Activated CD4-positive, alpha-beta T cell treated with anti-CD3 and anti-CD28 coated beads, Interleukin-2, amount 10 ng/mL, durations not matched to agents 7 days and 5 days (primary cell): Measurements from ENCODE around the gene PSMA6. TPM values are rescaled to one million over a fixed set of nuclear protein-coding genes. Genes with fewer than 3 reads are reported as not detected.

Source experiments
- CTCF ChIA-PET: fragments of 350-600 bp; sonication (Branson Sonifier 250); formaldehyde crosslinking; loops from one replicate; lab custom pipeline; 2021; ENCODE audit warnings: antibody characterized with exemption; lab: Charles Lee
- POLR2A ChIA-PET: fragments of 350-600 bp; sonication (Branson Sonifier 250); formaldehyde crosslinking; loops from one replicate; lab custom pipeline; 2021; ENCODE audit warnings: antibody characterized with exemption; lab: Charles Lee
- DNase-seq: peaks from one replicate; pipeline ENCODE4 v3.0.0-alpha.2; 2020
- H3K27ac Mint-ChIP-seq: one replicate; pipeline ENCODE4 v1.8.0; 2021; ENCODE audit warnings: mild to moderate bottlenecking, moderate library complexity, mixed read lengths
- H3K27me3 Mint-ChIP-seq: one replicate; pipeline ENCODE4 v1.8.0; 2021; ENCODE audit warnings: mixed read lengths
- H3K36me3 Mint-ChIP-seq: one replicate; pipeline ENCODE4 v1.8.0; 2021; ENCODE audit warnings: low read depth, mixed read lengths
- H3K4me1 Mint-ChIP-seq: one replicate; pipeline ENCODE4 v1.8.0; 2021; ENCODE audit warnings: mixed read lengths
- H3K4me3 Mint-ChIP-seq: one replicate; pipeline ENCODE4 v1.8.0; 2021; ENCODE audit warnings: mild to moderate bottlenecking, moderate library complexity, mixed read lengths
- H3K9me3 Mint-ChIP-seq: one replicate; pipeline ENCODE4 v1.8.0; 2021; ENCODE audit warnings: mixed read lengths
- total RNA-seq, 2 experiments: library from RNA; stranded (reverse); gene quantifications; one replicate each; pipeline ENCODE4 v1.2.3, GENCODE V29; 2021

Gene PSMA6
- total RNA-seq, 2 experiments from 2014 or later: 231 to 248 TPM

DNA sequence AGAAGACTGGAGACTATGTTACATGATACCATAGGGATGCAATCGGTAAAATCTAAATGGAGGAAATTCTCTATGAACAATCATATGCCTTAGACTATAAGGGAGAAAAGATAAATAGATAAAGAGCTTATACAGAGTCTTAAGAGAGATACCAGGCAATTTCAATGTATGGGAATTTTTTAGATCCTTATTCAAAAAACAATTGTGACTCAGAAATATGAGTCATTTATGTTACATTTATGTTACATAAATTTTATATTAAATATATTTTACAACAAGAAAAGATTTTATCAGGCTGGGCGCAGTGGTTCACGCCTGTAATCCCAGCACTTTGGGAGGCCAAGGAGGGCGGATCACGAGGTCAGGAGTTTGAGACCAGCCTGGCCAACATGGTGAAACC is 36.5 kb upstream of the PSMA6 start:
- no peaks in the 10 kb centered on the region for H3K27me3 Mint-ChIP-seq
- H3K9me3 Mint-ChIP-seq: peaks cover 2% of the 10 kb centered on the region
- H3K4me3 Mint-ChIP-seq: no peak overlapping the region
- peaks cover 15% of the 10 kb centered on the region for H3K36me3 Mint-ChIP-seq
- peaks cover 17% of the 10 kb centered on the region for H3K4me1 Mint-ChIP-seq
- DNase-seq: no peak
- ChIA-PET POLR2A (no interaction called here), CTCF (no interaction called here)
- no peak overlapping the region for H3K27ac Mint-ChIP-seq

GRCh38 chr14:35257809-35258208 is 34.4 kb upstream of the PSMA6 start:
- Mint-ChIP-seq H3K4me3 (no peak overlapping the region), H3K36me3 (peaks cover 18% of the 10 kb centered on the region), H3K4me1 (peaks cover 14% of the 10 kb centered on the region), H3K27ac (no peak overlapping the region), H3K9me3 (peaks cover 3% of the 10 kb centered on the region), H3K27me3 (no peaks in the 10 kb centered on the region)
- ChIA-PET POLR2A (no interaction called here), CTCF (no interaction called here)
- DNase-seq: no peak

DNA sequence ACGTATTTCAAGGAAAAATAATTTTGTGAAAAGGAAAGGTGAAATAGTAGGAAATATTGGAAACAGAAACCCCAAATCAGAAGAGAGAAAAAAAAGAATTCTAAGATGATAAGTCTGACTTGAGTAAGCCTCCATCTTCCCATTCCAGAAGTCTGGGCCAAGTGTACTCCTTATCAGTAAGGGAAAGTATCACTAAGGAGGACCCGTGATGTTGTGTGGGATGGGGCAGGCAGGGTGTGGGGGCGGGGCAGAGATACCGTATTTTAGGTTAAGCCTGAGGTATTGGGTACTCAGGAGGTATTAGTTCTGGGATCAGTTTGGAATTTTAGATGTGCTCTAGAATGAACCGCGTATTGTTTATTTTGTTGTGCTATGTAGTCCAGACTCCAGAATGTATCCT is 33.8 kb upstream of the PSMA6 start:
- DNase-seq: no peak
- ChIA-PET POLR2A (no interaction called here), CTCF (no interaction called here)
- Mint-ChIP-seq H3K9me3 (peaks cover 3% of the 10 kb centered on the region), H3K4me3 (no peak overlapping the region), H3K36me3 (peaks cover 21% of the 10 kb centered on the region), H3K27ac (no peak overlapping the region), H3K4me1 (peaks cover 14% of the 10 kb centered on the region), H3K27me3 (no peaks in the 10 kb centered on the region)

- Mint-ChIP-seq H3K4me3 (no peak overlapping the region), H3K9me3 (peaks cover 3% of the 10 kb centered on the region), H3K4me1 (peaks cover 2% of the 10 kb centered on the region), H3K27me3 (no peaks in the 10 kb centered on the region), H3K27ac (no peak overlapping the region), H3K36me3 (peaks cover 21% of the 10 kb centered on the region)
- CTCF ChIA-PET: interaction anchor here (0.6 to 1.7 kb wide), 5 partner anchors 14 to 467 kb away, joined by 3 to 6 read pairs (median 4); partner anchors contain the start of gene NFKBIA
- POLR2A ChIA-PET: interaction anchor here (0.6 kb wide), 1 partner anchor 40 kb away, joined by 6 read pairs; no protein-coding TSS in a partner anchor
- no peak for DNase-seq
These were observed 30.4 kb upstream of the PSMA6 start for GRCh38 chr14:35261774-35262173.

DNA sequence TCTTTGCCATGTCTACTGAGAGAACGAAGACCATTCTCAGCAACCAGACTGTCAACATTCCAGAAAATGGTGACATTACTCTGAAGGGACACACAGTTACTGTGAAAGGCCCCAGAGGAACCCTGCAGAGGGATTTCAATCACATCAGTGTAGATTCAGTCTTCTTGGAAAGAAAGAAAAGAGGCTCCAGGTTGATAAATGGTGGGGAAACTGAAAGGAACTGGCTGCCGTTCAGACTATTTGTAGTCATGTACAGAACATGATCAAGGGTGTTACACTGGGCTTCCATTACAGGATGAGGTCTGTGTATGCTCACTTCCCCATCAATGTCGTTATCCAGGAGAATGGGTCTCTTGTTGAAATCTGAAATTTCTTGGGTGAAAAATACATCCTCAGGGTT is 29.7 kb upstream of the PSMA6 start:
- POLR2A ChIA-PET: interaction anchor here (0.6 kb wide), 1 partner anchor 39 kb away, joined by 6 read pairs; no protein-coding TSS in a partner anchor
- Mint-ChIP-seq H3K4me1 (peaks cover 2% of the 10 kb centered on the region), H3K27ac (no peak overlapping the region), H3K9me3 (peaks cover 3% of the 10 kb centered on the region), H3K36me3 (peaks cover 24% of the 10 kb centered on the region), H3K4me3 (no peak overlapping the region), H3K27me3 (no peaks in the 10 kb centered on the region)
- DNase-seq: no peak
- CTCF ChIA-PET: interaction anchor here (0.6 to 1.7 kb wide), 6 partner anchors 13 to 466 kb away, joined by 3 to 6 read pairs (median 4); partner anchors contain the start of gene NFKBIA

- Mint-ChIP-seq H3K9me3 (no peaks in the 10 kb centered on the region), H3K4me1 (no peaks in the 10 kb centered on the region), H3K4me3 (no peak overlapping the region), H3K36me3 (peaks cover 23% of the 10 kb centered on the region), H3K27ac (no peak overlapping the region), H3K27me3 (no peaks in the 10 kb centered on the region)
- CTCF ChIA-PET: interaction anchor here (1.4 kb wide), 1 partner anchor 38 kb away, joined by 3 read pairs; no protein-coding TSS in a partner anchor
- POLR2A ChIA-PET: no interaction called here
- no peak for DNase-seq
These were observed 23.2 kb upstream of the PSMA6 start for GRCh38 chr14:35268946-35269345.

- Mint-ChIP-seq H3K27ac (no peak overlapping the region), H3K9me3 (no peaks in the 10 kb centered on the region), H3K4me3 (no peak overlapping the region), H3K36me3 (peaks cover 27% of the 10 kb centered on the region), H3K4me1 (no peaks in the 10 kb centered on the region), H3K27me3 (no peaks in the 10 kb centered on the region)
- CTCF ChIA-PET: interaction anchor here (1.6 kb wide), 1 partner anchor 13 kb away, joined by 4 read pairs; no protein-coding TSS in a partner anchor
- POLR2A ChIA-PET: no interaction called here
- DNase-seq: no peak
These were observed 17.4 kb upstream of the PSMA6 start for GRCh38 chr14:35274805-35275204.

GRCh38 chr14:35277179-35277578 is 15.0 kb upstream of the PSMA6 start:
- no peak for DNase-seq
- no peak overlapping the region for H3K4me3 Mint-ChIP-seq
- H3K27ac Mint-ChIP-seq: no peak overlapping the region
- no peaks in the 10 kb centered on the region for H3K27me3 Mint-ChIP-seq
- H3K4me1 Mint-ChIP-seq: no peaks in the 10 kb centered on the region
- H3K36me3 Mint-ChIP-seq: peaks cover 31% of the 10 kb centered on the region
- POLR2A ChIA-PET: no interaction called here
- no peaks in the 10 kb centered on the region for H3K9me3 Mint-ChIP-seq
- CTCF ChIA-PET: no interaction called here

GRCh38 chr14:35279369-35279768 is 12.8 kb upstream of the PSMA6 start:
- no peaks in the 10 kb centered on the region for H3K9me3 Mint-ChIP-seq
- ChIA-PET POLR2A (no interaction called here), CTCF (interaction anchor here (1.6 kb wide), 1 partner anchor 10 kb away, joined by 4 read pairs; no protein-coding TSS in a partner anchor)
- H3K4me1 Mint-ChIP-seq: peaks cover 4% of the 10 kb centered on the region
- H3K27ac Mint-ChIP-seq: no peak overlapping the region
- H3K4me3 Mint-ChIP-seq: no peak overlapping the region
- H3K27me3 Mint-ChIP-seq: no peaks in the 10 kb centered on the region
- no peak for DNase-seq
- peaks cover 32% of the 10 kb centered on the region for H3K36me3 Mint-ChIP-seq

GRCh38 chr14:35281341-35281740 is 10.8 kb upstream of the PSMA6 start:
- DNase-seq: no peak
- Mint-ChIP-seq H3K36me3 (peaks cover 36% of the 10 kb centered on the region), H3K9me3 (no peaks in the 10 kb centered on the region), H3K4me1 (peaks cover 24% of the 10 kb centered on the region), H3K27me3 (no peaks in the 10 kb centered on the region), H3K4me3 (no peak overlapping the region), H3K27ac (peak overlapping the region; percentile 58)
- POLR2A ChIA-PET: no interaction called here
- CTCF ChIA-PET: interaction anchor here (0.6 to 1.4 kb wide), 3 partner anchors 11 to 23 kb away, joined by 3 read pairs; partner anchors contain the start of gene PSMA6

GRCh38 chr14:35284506-35284905 is 7.7 kb upstream of the PSMA6 start:
- CTCF ChIA-PET: interaction anchor here (1.0 to 1.4 kb wide), 3 partner anchors 12 to 121 kb away, joined by 3 read pairs; no protein-coding TSS in a partner anchor
- peaks cover 31% of the 10 kb centered on the region for H3K36me3 Mint-ChIP-seq
- DNase-seq: no peak
- peak overlapping the region; percentile 85 for H3K27ac Mint-ChIP-seq
- H3K4me1 Mint-ChIP-seq: peaks cover 41% of the 10 kb centered on the region
- H3K27me3 Mint-ChIP-seq: no peaks in the 10 kb centered on the region
- H3K9me3 Mint-ChIP-seq: no peaks in the 10 kb centered on the region
- POLR2A ChIA-PET: no interaction called here
- H3K4me3 Mint-ChIP-seq: no peak overlapping the region

DNA sequence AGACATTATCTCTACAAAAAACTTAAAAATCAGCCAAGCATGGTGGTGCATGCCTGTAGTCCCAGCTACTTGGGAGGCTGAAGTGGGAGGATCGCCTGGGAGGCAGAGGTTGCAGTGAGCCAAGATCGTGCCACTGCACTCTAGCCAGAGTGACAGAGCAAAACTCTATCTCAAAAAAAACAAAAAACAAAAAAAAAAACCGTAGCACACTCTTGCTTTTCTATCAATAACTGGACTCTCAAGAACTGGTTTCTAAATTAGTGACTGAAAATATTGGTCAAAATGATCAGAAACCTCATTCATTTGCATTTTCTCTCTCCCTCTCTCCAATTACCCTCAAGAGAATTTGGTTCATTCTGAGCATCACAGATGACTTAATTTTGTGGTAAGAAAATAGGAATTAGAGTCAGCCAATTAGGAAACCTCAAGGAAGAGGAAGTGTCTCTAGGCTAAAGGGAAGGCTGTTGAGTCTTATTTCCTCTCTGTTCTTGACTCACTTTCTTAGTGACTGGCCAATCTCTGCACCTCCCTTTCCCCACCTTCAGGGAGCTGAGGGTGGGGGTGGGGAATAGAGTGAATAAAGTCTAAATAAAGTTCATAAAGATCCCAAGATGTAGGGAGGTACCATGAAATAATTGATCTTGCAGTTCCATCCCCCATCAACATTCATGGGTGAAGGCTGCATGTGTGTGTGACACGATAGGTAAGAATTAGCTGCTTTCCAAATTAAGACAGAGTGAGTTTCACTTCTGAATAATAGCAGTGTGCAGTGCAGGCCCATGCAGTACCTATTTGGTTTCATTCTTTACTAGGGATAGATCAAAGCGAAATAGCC is 6.8 kb upstream of the PSMA6 start:
- ChIA-PET POLR2A (no interaction called here), CTCF (interaction anchor here (1.0 to 1.4 kb wide), 3 partner anchors 11 to 117 kb away, joined by 3 read pairs; no protein-coding TSS in a partner anchor)
- H3K9me3 Mint-ChIP-seq: no peaks in the 10 kb centered on the region
- peak overlapping the region; percentile 85 for H3K27ac Mint-ChIP-seq
- H3K27me3 Mint-ChIP-seq: no peaks in the 10 kb centered on the region
- DNase-seq: peak; percentile 26
- peaks cover 28% of the 10 kb centered on the region for H3K36me3 Mint-ChIP-seq
- H3K4me3 Mint-ChIP-seq: peak overlapping the region; percentile 27
- H3K4me1 Mint-ChIP-seq: peaks cover 46% of the 10 kb centered on the region
